HG03159 (cell line): ENCODE measurements around the gene EPB41.
"Not testable (repeated sequence)": the region's sequence is repeated elsewhere in the genome, so short reads cannot be mapped to it uniquely, and the experiment has no call there.

Source experiments
- ATAC-seq: cut with Tn5 transposase; IDR thresholded peaks from one replicate; pipeline ENCODE4 v1.9.1; 2021; ENCODE audit warnings: mild to moderate bottlenecking, moderate library complexity; ENCODE audit not compliant: unreplicated experiment

The EPB41 gene

GRCh38 chr1:28914228-28915030 lies at the start of gene EPB41:
EPB41 (plus strand) TSS chr1:28914569; CDS start chr1:28987438, 72,869 bp downstream.
- peak; percentile 87 for ATAC-seq

- no peak for ATAC-seq
These were observed 49.7 kb upstream of the EPB41 start for GRCh38 chr1:28864695-28865094.

GRCh38 chr1:28865997-28866650 lies 48.2 kb upstream of the EPB41 start:
- ATAC-seq: no peak

- ATAC-seq: no peak
These were observed 46.5 kb upstream of the EPB41 start for GRCh38 chr1:28867850-28868249.

GRCh38 chr1:28869952-28870351 lies 44.4 kb upstream of the EPB41 start:
- no peak for ATAC-seq

- ATAC-seq: no peak
These were observed 42.6 kb upstream of the EPB41 start for GRCh38 chr1:28871631-28872401.

- not testable (repeated sequence) for ATAC-seq
These were observed 39.2 kb upstream of the EPB41 start for GRCh38 chr1:28875134-28875533.

GRCh38 chr1:28877132-28877781 lies 37.1 kb upstream of the EPB41 start:
- ATAC-seq: no peak

- no peak for ATAC-seq
These were observed 35.6 kb upstream of the EPB41 start for GRCh38 chr1:28878796-28879195.

- ATAC-seq: no peak
These were observed 32.2 kb upstream of the EPB41 start for GRCh38 chr1:28882009-28882628.

- no peak for ATAC-seq
These were observed 31.1 kb upstream of the EPB41 start for GRCh38 chr1:28883242-28883616.

GRCh38 chr1:28885472-28885877 lies 28.9 kb upstream of the EPB41 start:
- ATAC-seq: no peak

GRCh38 chr1:28885977-28886730 lies 28.2 kb upstream of the EPB41 start:
- ATAC-seq: no peak

GRCh38 chr1:28886731-28887418 lies 27.5 kb upstream of the EPB41 start:
- ATAC-seq: peak; percentile 56

GRCh38 chr1:28887419-28887834 lies 26.9 kb upstream of the EPB41 start:
- ATAC-seq: no peak

- ATAC-seq: no peak
These were observed 26.3 kb upstream of the EPB41 start for GRCh38 chr1:28887835-28888682.

GRCh38 chr1:28888915-28889314 lies 25.5 kb upstream of the EPB41 start:
- no peak for ATAC-seq

- no peak for ATAC-seq
These were observed 25.0 kb upstream of the EPB41 start for GRCh38 chr1:28889357-28889756.
